ENCODE results near the gene FTL. TPM values are rescaled to one million over a fixed set of nuclear protein-coding genes. Genes with fewer than 3 reads are reported as not detected.
A peak's percentile ranks its signal among the peaks of the same experiment; 100 is the strongest.

The FTL gene
- total RNA-seq, 2 donors from 2014 or later: 1,784 to 3,181 TPM

- WGBS, 2 experiments (ENCODE audit: insufficient coverage in 1 of 2, insufficient read length in 1 of 2): 93 to 97% methylated on average over 12 to 22 of the region's 22 CpGs
- no peaks in the 10 kb centered on the region for H3K27me3 ChIP-seq (ENCODE audit: control insufficient read depth, insufficient read depth, low read length, poor library complexity, severe bottlenecking)
- no peaks in the 10 kb centered on the region for H3K9me3 ChIP-seq (ENCODE audit: control insufficient read depth, low read length)
- Mint-ChIP-seq H3K4me1 (peaks cover 23% of the 10 kb centered on the region), H3K36me3 (ENCODE audit: low read depth) (peaks cover 35% of the 10 kb centered on the region), H3K27me3 (ENCODE audit: insufficient read depth) (no peaks in the 10 kb centered on the region), H3K27ac (peak overlapping the region; percentile 52), H3K4me3 (peak overlapping the region; percentile 97), H3K9me3 (no peaks in the 10 kb centered on the region)
- H3K36me3 ChIP-seq (ENCODE audit: control insufficient read depth, insufficient read depth, low read length): peaks cover 23% of the 10 kb centered on the region
- TF ChIP-seq, protein P1, sequence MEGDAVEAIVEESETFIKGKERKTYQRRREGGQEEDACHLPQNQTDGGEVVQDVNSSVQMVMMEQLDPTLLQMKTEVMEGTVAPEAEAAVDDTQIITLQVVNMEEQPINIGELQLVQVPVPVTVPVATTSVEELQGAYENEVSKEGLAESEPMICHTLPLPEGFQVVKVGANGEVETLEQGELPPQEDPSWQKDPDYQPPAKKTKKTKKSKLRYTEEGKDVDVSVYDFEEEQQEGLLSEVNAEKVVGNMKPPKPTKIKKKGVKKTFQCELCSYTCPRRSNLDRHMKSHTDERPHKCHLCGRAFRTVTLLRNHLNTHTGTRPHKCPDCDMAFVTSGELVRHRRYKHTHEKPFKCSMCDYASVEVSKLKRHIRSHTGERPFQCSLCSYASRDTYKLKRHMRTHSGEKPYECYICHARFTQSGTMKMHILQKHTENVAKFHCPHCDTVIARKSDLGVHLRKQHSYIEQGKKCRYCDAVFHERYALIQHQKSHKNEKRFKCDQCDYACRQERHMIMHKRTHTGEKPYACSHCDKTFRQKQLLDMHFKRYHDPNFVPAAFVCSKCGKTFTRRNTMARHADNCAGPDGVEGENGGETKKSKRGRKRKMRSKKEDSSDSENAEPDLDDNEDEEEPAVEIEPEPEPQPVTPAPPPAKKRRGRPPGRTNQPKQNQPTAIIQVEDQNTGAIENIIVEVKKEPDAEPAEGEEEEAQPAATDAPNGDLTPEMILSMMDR (conservative IDR thresholded peaks at IDR 0.05): no peak
- H3K4me1 ChIP-seq (ENCODE audit: control insufficient read depth, insufficient read depth, low read length): peaks cover 4% of the 10 kb centered on the region
- no peak for DNase-seq
- peak overlapping the region; percentile 100 for H3K4me3 ChIP-seq (ENCODE audit: low read length)
- peak overlapping the region; percentile 83 for H3K9ac ChIP-seq (ENCODE audit: extremely low read depth, low read length, poor library complexity, severe bottlenecking)
- H3K27ac ChIP-seq (ENCODE audit: low read depth, low read length): no peak overlapping the region
These were observed 26.0 kb downstream of the FTL start for GRCh38 chr19:48991011-48991609.

DNA sequence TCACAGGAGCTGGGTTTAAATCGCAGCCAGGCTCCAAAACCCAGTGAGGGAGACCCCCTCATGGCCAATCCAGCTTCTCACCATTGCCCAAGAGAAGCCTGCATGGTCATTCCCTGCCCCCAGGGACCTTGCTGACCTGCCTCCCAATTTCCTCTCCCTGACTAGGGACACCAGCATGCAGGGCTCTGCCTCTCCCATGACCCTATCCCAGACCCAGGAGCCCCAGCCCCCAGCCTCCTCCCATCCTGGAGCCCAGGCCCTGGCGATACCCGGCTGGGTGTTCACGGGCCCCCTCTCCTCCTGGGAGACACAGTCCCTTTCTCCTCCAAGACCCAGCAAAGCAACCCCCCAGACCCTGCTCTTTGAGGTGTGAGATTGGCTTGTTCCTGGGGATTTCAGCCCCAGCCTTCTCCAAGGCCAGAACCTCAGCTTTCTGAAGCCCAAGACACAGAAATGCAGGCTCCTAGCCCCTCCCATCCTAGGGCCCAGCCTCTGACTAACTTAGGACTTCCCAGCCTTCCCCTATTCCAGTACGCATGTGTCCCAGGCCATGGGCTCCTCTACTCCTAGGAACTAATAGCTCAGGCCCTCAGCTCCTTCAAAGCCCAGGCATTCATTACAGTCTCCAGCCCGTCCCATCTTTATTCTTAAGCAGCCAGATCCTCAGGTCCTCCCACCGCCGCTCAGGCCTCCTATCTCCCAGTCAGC lies 26.9 kb downstream of the FTL start:
- no peaks in the 10 kb centered on the region for H3K9me3 Mint-ChIP-seq
- H3K27ac ChIP-seq (ENCODE audit: low read depth, low read length): no peak overlapping the region
- DNase-seq: peak; percentile 80
- 34 to 42% methylated on average over 4 to 8 of the region's 8 CpGs for WGBS, 2 experiments (ENCODE audit: insufficient coverage in 1 of 2, insufficient read length in 1 of 2)
- H3K36me3 ChIP-seq (ENCODE audit: control insufficient read depth, insufficient read depth, low read length): peaks cover 14% of the 10 kb centered on the region
- H3K4me3 ChIP-seq (ENCODE audit: low read length): peak overlapping the region; percentile 100
- TF ChIP-seq, protein P1 (conservative IDR thresholded peaks at IDR 0.05): no peak
- no peaks in the 10 kb centered on the region for H3K9me3 ChIP-seq (ENCODE audit: control insufficient read depth, low read length)
- no peaks in the 10 kb centered on the region for H3K27me3 ChIP-seq (ENCODE audit: control insufficient read depth, insufficient read depth, low read length, poor library complexity, severe bottlenecking)
- H3K27me3 Mint-ChIP-seq (ENCODE audit: insufficient read depth): no peaks in the 10 kb centered on the region
- H3K4me1 ChIP-seq (ENCODE audit: control insufficient read depth, insufficient read depth, low read length): peaks cover 4% of the 10 kb centered on the region
- peaks cover 23% of the 10 kb centered on the region for H3K4me1 Mint-ChIP-seq
- H3K36me3 Mint-ChIP-seq (ENCODE audit: low read depth): peaks cover 32% of the 10 kb centered on the region
- H3K4me3 Mint-ChIP-seq: peak overlapping the region; percentile 97
- H3K9ac ChIP-seq (ENCODE audit: extremely low read depth, low read length, poor library complexity, severe bottlenecking): peak overlapping the region; percentile 83
- peak overlapping the region; percentile 96 for H3K27ac Mint-ChIP-seq

GRCh38 chr19:48992581-48993174 lies 27.6 kb downstream of the FTL start:
- peak overlapping the region; percentile 34 for H3K27ac ChIP-seq (ENCODE audit: low read depth, low read length)
- H3K27ac Mint-ChIP-seq: peak overlapping the region; percentile 96

More at GRCh38 chr19:48992581-48993174, 27.6 kb downstream of the FTL start:
- peaks cover 9% of the 10 kb centered on the region for H3K36me3 ChIP-seq (ENCODE audit: control insufficient read depth, insufficient read depth, low read length)
- no peaks in the 10 kb centered on the region for H3K9me3 Mint-ChIP-seq
- DNase-seq: no peak
- peaks cover 23% of the 10 kb centered on the region for H3K4me1 Mint-ChIP-seq
- H3K4me3 Mint-ChIP-seq: peak overlapping the region; percentile 97
- no peaks in the 10 kb centered on the region for H3K9me3 ChIP-seq (ENCODE audit: control insufficient read depth, low read length)
- peak overlapping the region; percentile 100 for H3K4me3 ChIP-seq (ENCODE audit: low read length)
- no peaks in the 10 kb centered on the region for H3K27me3 Mint-ChIP-seq (ENCODE audit: insufficient read depth)
- H3K4me1 ChIP-seq (ENCODE audit: control insufficient read depth, insufficient read depth, low read length): peaks cover 4% of the 10 kb centered on the region
- TF ChIP-seq, protein P1 (conservative IDR thresholded peaks at IDR 0.05): no peak
- no peaks in the 10 kb centered on the region for H3K27me3 ChIP-seq (ENCODE audit: control insufficient read depth, insufficient read depth, low read length, poor library complexity, severe bottlenecking)
- peaks cover 30% of the 10 kb centered on the region for H3K36me3 Mint-ChIP-seq (ENCODE audit: low read depth)
- H3K9ac ChIP-seq (ENCODE audit: extremely low read depth, low read length, poor library complexity, severe bottlenecking): peak overlapping the region; percentile 83
- 0 to 1% methylated on average over 7 to 20 of the region's 20 CpGs for WGBS, 2 experiments (ENCODE audit: insufficient coverage in 1 of 2, insufficient read length in 1 of 2)

Data from endodermal cell (in vitro differentiated cells).